Epithelial cell of proximal tubule (primary cell): ENCODE results near the gene SLC20A1. TPM values are rescaled to one million over a fixed set of nuclear protein-coding genes. Genes with fewer than 3 reads are reported as not detected.

Source experiments
- DNase-seq: peaks from one replicate; pipeline ENCODE4 v3.0.0-alpha.2; 2011; ENCODE audit warnings: low read depth
- H3K4me3 ChIP-seq: 2 replicates; pipeline ENCODE4 v1.5.1; 2011; ENCODE audit warnings: low read depth, mild to moderate bottlenecking, low read length
- total RNA-seq: library from RNA; depleted of rRNA; stranded (reverse); fragments of >200 nt; gene quantifications from 2 replicates; pipeline ENCODE4 v1.2.3, GENCODE V29; 2015
- TF ChIP-seq, protein P1 (sequence below): conservative IDR thresholded peaks from 2 replicates; pipeline ENCODE4 v1.5.1; 2012; ENCODE audit warnings: low read depth, mild to moderate bottlenecking, low read length

Gene SLC20A1
- total RNA-seq, 1 donor from 2014 or later = 60.1 TPM

DNA sequence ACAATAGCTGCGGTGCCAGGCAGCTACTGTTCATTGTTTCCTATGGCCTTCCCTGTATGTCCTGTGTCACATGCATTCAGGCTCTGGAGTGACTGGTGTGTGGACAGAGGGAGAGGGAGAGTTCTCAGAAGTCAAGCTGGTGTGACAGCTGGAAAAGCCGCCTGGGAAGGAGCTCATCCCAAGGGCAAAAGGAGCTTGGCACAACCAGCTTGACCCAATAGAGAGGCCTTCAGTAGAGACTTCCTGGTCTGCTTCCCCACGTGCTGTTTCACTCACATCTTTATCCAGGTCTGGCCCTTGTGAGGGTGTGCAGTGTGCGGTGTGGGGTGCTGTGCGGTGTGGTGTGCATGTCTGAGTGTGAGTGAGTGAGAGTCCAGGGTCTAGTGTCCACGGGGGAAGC lies 64.0 kb downstream of the SLC20A1 start:
- DNase-seq = no peak
- TF ChIP-seq, protein P1, sequence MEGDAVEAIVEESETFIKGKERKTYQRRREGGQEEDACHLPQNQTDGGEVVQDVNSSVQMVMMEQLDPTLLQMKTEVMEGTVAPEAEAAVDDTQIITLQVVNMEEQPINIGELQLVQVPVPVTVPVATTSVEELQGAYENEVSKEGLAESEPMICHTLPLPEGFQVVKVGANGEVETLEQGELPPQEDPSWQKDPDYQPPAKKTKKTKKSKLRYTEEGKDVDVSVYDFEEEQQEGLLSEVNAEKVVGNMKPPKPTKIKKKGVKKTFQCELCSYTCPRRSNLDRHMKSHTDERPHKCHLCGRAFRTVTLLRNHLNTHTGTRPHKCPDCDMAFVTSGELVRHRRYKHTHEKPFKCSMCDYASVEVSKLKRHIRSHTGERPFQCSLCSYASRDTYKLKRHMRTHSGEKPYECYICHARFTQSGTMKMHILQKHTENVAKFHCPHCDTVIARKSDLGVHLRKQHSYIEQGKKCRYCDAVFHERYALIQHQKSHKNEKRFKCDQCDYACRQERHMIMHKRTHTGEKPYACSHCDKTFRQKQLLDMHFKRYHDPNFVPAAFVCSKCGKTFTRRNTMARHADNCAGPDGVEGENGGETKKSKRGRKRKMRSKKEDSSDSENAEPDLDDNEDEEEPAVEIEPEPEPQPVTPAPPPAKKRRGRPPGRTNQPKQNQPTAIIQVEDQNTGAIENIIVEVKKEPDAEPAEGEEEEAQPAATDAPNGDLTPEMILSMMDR = no peak
- H3K4me3 ChIP-seq = no peak overlapping the region

DNA sequence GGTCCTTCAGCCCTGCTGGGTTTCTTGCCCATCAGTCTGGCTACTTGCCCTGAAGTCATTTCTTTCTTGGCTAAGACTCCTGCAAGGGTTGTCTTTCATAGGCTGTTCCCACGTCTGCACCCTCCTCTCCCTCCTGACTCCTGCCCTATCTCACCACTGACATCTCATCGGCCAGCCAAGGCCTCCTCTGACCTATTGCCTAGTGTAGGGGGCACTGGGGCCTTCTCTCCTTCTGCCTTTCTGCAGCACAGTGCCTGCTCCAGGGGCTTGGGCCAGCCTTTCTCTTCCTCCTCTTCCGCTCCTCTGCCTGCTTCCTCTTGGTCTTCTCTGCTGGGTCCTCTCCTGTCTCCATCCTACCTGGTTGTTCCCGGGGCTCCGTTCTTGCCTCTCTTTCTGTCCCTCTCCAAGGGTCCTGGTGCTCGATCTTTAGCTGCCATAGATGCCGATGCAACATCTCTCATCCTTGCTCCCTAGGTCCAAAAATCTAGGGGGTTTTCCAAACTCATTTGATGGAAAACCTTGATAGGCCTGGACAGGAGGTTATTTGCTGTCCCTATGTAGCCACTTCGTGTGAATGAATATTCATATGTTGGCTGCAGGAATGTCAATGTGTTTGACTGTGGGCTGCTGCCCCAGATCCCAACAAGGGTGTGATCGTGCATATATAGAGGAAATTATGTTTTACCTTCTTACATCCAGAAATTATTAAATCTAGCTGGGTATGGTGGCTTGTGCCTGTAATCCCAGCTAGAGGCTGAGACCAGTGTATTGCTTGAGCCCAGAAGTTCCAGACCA lies 65.4 kb downstream of the SLC20A1 start:
- no peak for DNase-seq
- H3K4me3 ChIP-seq = no peak overlapping the region
- TF ChIP-seq, protein P1 = no peak

DNA sequence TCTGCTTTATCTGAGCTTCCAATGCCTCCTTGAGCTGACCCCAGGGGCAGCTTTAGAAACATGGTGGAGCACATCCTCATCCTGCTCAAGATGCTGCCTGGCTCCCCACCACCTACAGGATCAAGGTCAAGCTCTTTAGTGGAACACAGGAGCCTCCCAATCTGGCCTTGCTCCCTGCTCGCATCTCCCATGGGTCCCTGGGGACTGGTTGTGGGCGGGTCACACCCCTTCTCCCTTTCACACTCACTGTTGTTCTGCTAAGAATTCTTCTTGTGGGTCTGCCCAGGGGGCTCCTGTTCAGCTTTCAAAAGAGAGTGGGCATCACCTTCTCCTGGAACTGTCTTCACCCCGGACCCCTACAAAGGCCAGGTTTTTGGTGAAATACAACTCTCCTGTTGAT lies 66.7 kb downstream of the SLC20A1 start:
- DNase-seq = no peak
- H3K4me3 ChIP-seq = no peak overlapping the region
- TF ChIP-seq, protein P1 = no peak

DNA sequence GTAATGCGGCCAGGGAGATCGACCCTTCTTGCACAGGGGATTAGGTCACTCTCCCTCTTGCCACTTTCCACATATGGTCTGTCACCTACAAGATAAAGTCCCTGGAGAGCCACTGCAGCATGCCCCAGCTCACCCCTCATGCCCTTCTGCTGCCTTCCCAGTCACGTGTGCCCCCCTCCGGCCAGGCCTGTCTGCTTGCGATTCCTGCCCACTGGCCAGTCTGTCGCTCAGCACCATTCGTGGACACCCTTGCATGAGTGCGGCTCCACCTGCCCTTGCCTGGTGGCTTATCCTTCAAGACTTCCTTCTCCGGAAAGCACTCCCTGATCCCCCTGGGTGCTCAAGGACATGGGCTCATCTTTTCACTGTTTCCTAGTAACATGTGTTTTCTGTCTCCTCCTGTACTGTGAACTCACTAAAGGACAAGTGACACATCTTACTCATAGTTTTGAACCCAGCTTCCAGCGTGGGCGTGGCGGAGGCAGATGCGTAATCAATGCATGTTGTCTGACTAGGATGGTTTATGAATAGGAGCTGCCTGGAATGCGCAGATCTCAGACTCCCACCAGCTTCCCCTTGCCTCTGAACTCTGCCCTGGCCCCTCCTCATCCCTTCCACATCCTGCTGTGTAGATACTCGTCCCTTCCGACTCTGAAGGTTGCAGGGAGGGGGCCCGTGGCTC lies 67.3 kb downstream of the SLC20A1 start:
- no peak for DNase-seq
- TF ChIP-seq, protein P1 = no peak
- no peak overlapping the region for H3K4me3 ChIP-seq

Other genes starting within 250 kb of the SLC20A1 start
- gene RGPD8, start 212.3 kb upstream of the SLC20A1 start, total RNA-seq = 2.4 and 4.3 TPM in 2 replicates
- gene TTL, start 163.8 kb upstream of the SLC20A1 start, total RNA-seq = 42.3 and 60.9 TPM in 2 replicates
- gene POLR1B, start 103.5 kb upstream of the SLC20A1 start, total RNA-seq = 9.7 and 26.3 TPM in 2 replicates
- gene CHCHD5, start 61.3 kb upstream of the SLC20A1 start, total RNA-seq = 30.4 and 42.3 TPM in 2 replicates
- not detected in 2 replicates for gene NT5DC4, start 75.1 kb downstream of the SLC20A1 start, total RNA-seq
- 18.8 and 23.4 TPM in 2 replicates for gene CKAP2L, start 118.7 kb downstream of the SLC20A1 start, total RNA-seq
- 1.4 TPM in 2 replicates for gene IL1A, start 138.6 kb downstream of the SLC20A1 start, total RNA-seq
- 0.65 TPM in 1 of 2 replicates, not detected in the other for gene IL1B, start 190.8 kb downstream of the SLC20A1 start, total RNA-seq